Ishikawa (cell line): ENCODE measurements around the gene PON3.

Source experiments
- CEBPB ChIP-seq: IDR thresholded peaks from 2 replicates; pipeline ENCODE4 v1.6.1; 2012
- CREB1 ChIP-seq: IDR thresholded peaks from 2 replicates; pipeline ENCODE4 v1.6.1; 2012; ENCODE audit warnings: low read depth
- EGR1 ChIP-seq: IDR thresholded peaks from 2 replicates; pipeline ENCODE4 v1.6.1; 2012
- EP300 ChIP-seq: IDR thresholded peaks from 2 replicates; pipeline ENCODE4 v1.6.1; 2012; ENCODE audit warnings: borderline replicate concordance
- FOXM1 ChIP-seq: IDR thresholded peaks from 2 replicates; pipeline ENCODE4 v1.6.1; 2012; ENCODE audit warnings: low read depth, borderline replicate concordance
- MAX ChIP-seq: IDR thresholded peaks from 2 replicates; pipeline ENCODE4 v1.6.1; 2012
- NFIC ChIP-seq: IDR thresholded peaks from 2 replicates; pipeline ENCODE4 v1.6.1; 2012
- RAD21 ChIP-seq: IDR thresholded peaks from 2 replicates; pipeline ENCODE4 v1.6.1; 2012; ENCODE audit warnings: low read depth
- TAF1 ChIP-seq: IDR thresholded peaks from 2 replicates; pipeline ENCODE4 v1.6.1; 2012; ENCODE audit warnings: low read depth, mild to moderate bottlenecking
- TCF12 ChIP-seq: IDR thresholded peaks from 2 replicates; pipeline ENCODE4 v1.6.1; 2012; ENCODE audit warnings: low read depth
- TEAD4 ChIP-seq: IDR thresholded peaks from 2 replicates; pipeline ENCODE4 v1.6.1; 2012
- YY1 ChIP-seq: IDR thresholded peaks from 2 replicates; pipeline ENCODE4 v1.6.1; 2012; ENCODE audit warnings: low read depth
- ZBTB7A ChIP-seq: IDR thresholded peaks from 2 replicates; pipeline ENCODE4 v1.6.1; 2012; ENCODE audit warnings: low read depth
- TF ChIP-seq, protein P1 (sequence below): IDR thresholded peaks from 2 replicates; pipeline ENCODE4 v1.6.1; 2012; ENCODE audit warnings: low read depth, mild to moderate bottlenecking
- TF ChIP-seq, protein P2 (sequence below): IDR thresholded peaks from 2 replicates; pipeline ENCODE4 v1.6.1; 2012

The PON3 gene

DNA sequence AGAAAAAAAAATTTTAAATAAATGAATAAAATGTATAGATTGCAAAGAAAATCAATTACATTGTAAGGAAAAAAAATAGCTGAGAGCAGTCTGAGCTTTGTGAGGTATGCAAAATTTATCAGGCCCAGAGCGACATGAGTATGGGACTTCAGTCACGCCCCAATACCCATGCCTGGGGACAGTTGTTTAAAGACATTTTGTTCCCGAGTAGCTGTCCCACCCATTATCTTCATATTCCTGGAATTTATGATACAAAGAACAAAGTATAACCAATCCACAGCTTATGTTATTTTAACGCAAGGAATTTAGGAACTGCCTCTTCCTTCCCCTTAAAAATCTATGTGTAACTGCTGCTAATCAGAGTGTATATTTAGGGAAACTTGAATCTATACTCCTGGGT lies 40.2 kb upstream of the PON3 start:
- TF ChIP-seq TAF1 (no peak), EGR1 (no peak), YY1 (no peak), CEBPB (no peak), TCF12 (no peak), TEAD4 (no peak), EP300 (no peak), FOXM1 (no peak), CREB1 (no peak), ZBTB7A (no peak), NFIC (no peak)
- TF ChIP-seq, protein P1, sequence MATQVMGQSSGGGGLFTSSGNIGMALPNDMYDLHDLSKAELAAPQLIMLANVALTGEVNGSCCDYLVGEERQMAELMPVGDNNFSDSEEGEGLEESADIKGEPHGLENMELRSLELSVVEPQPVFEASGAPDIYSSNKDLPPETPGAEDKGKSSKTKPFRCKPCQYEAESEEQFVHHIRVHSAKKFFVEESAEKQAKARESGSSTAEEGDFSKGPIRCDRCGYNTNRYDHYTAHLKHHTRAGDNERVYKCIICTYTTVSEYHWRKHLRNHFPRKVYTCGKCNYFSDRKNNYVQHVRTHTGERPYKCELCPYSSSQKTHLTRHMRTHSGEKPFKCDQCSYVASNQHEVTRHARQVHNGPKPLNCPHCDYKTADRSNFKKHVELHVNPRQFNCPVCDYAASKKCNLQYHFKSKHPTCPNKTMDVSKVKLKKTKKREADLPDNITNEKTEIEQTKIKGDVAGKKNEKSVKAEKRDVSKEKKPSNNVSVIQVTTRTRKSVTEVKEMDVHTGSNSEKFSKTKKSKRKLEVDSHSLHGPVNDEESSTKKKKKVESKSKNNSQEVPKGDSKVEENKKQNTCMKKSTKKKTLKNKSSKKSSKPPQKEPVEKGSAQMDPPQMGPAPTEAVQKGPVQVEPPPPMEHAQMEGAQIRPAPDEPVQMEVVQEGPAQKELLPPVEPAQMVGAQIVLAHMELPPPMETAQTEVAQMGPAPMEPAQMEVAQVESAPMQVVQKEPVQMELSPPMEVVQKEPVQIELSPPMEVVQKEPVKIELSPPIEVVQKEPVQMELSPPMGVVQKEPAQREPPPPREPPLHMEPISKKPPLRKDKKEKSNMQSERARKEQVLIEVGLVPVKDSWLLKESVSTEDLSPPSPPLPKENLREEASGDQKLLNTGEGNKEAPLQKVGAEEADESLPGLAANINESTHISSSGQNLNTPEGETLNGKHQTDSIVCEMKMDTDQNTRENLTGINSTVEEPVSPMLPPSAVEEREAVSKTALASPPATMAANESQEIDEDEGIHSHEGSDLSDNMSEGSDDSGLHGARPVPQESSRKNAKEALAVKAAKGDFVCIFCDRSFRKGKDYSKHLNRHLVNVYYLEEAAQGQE: no peak
- TF ChIP-seq, protein P2, sequence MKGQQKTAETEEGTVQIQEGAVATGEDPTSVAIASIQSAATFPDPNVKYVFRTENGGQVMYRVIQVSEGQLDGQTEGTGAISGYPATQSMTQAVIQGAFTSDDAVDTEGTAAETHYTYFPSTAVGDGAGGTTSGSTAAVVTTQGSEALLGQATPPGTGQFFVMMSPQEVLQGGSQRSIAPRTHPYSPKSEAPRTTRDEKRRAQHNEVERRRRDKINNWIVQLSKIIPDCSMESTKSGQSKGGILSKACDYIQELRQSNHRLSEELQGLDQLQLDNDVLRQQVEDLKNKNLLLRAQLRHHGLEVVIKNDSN: no peak

DNA sequence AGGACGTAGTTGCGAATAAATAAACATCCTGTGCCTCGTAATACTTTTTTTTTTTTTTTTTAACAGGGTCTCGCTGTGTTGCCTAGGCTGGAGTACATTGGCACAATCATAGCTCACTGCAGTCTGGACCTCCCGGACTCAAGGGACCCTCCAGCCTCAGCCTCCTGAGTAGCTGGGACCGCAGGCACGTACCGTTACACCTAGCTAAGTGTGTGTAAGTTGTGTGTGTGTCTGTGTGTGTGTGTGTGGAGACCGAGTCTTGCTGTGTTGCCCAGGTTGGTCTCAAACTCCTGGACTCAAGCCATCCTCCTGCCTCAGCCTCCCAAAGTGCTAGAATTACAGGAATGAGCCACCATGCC lies 39.2 kb upstream of the PON3 start:
- no peak for TF ChIP-seq TAF1
- no peak for TF ChIP-seq FOXM1
- no peak for TF ChIP-seq CEBPB
- TF ChIP-seq EGR1: no peak
- TF ChIP-seq TCF12: no peak
- TF ChIP-seq, protein P2: no peak
- no peak for TF ChIP-seq EP300
- TF ChIP-seq, protein P1: no peak
- TF ChIP-seq MAX: no peak
- TF ChIP-seq ZBTB7A: no peak
- no peak for TF ChIP-seq TEAD4
- no peak for TF ChIP-seq YY1
- TF ChIP-seq CREB1: no peak
- no peak for TF ChIP-seq RAD21
- no peak for TF ChIP-seq NFIC

DNA sequence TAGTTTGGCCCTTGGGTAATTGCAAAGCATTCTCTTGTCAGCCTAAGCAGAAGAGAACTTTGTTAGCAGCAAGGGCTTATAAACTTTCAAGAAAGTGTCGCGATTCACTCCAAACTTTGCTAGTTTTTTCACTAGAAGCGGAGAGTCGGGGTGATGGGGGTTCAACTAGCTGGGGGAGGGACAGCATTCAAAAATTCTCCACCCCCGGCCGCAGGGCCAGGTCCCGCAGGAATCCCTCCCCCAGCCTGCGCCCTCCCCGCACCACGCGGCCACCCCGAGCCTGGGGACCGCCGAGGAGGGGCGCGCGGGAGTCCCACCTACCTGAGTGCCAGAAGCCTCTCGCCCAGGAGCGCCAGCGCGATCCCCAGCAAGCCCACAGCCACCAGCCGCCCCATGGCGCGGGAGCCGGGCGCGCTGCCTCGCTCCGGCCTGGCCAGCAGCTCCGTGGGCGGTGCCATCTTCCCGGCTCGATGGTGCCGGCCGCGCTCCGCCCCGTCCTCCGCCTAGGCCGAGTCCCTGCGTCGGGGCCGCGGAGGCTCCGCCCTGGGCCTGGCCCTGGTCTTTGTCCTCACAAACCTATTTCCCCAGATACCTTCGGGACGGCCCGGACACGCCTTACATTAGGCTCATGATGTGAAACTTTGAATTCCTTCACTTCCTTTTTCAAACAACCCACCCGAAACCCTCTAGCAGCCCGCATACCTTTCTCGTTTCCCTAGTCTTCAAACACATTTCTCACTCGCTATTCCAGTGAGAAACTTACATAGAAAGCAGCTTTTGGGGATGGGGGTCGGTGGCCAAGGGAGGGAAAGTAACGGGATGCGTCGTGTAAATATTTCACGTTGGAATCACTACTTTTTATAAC lies 38.6 kb upstream of the PON3 start, which contains the start of gene PON2:
Gene PON2 (minus strand): TSS at position 472 of the 865 bp plus-strand sequence. CDS start 77 bp downstream, at position 395.
- TF ChIP-seq YY1: peak; percentile 83
- no peak; the same call in 1 of the 2 replicates for TF ChIP-seq MAX
- no peak for TF ChIP-seq CEBPB
- TF ChIP-seq TEAD4: no peak
- TF ChIP-seq, protein P2: no peak
- peak; percentile 81; the same call in 1 of the 2 replicates for TF ChIP-seq TAF1
- TF ChIP-seq EGR1: peak; percentile 28; the same call in 1 of the 2 replicates
- TF ChIP-seq CREB1: no peak
- TF ChIP-seq NFIC: no peak

DNA sequence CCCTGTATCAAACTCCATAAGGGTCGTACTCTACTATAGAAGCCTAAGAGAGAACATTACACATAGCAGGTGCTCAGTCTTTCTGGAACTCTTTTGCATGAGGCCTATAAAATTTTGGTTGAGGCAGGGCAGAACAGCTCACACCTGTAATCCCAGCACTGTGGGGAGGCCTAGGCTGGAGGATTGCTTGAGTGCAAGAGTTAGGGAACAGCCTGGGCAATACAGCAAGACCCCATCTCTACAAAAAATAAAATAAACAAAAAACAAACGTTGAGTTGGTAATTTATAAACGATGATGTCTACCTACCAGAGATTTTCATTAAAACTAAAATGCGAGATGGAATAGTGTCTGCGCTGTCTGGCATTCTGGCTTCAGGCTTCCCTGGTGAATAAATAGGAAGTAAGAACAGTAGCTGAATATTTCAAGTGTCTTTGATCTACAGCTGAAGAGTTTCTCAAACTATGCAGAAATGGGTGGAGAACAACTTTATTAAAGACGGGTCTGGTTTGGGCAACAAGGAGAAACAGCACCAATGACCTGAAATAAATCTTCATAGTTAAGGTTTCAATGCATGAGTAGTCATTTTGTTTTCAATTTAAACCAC lies 37.9 kb upstream of the PON3 start:
- no peak for TF ChIP-seq TEAD4
- TF ChIP-seq CREB1: no peak
- no peak for TF ChIP-seq RAD21
- no peak for TF ChIP-seq YY1
- TF ChIP-seq TCF12: no peak
- TF ChIP-seq, protein P2: no peak
- TF ChIP-seq MAX: no peak
- TF ChIP-seq CEBPB: no peak
- TF ChIP-seq ZBTB7A: no peak
- TF ChIP-seq, protein P1: no peak
- TF ChIP-seq EP300: no peak
- no peak for TF ChIP-seq FOXM1
- TF ChIP-seq TAF1: no peak
- no peak for TF ChIP-seq EGR1
- no peak for TF ChIP-seq NFIC
